C4-2B (cell line): Measurements from ENCODE around the gene ATP6V1B1.

ENCODE experiments used
- H3K27ac ChIP-seq: fragments of 450-650 bp; 2 replicates; pipeline ENCODE4 v1.5.1; 2017
- CTCF ChIP-seq: fragments of 450-650 bp; conservative IDR thresholded peaks from 2 replicates; pipeline ENCODE4 v1.5.1; 2017; ENCODE audit warnings: mild to moderate bottlenecking
- ZFX ChIP-seq: fragments of 450-650 bp; IDR thresholded peaks from 2 replicates; pipeline ENCODE4 v1.6.1; 2017

Gene ATP6V1B1

GRCh38 chr2:70984576-70985282, 49.0 kb downstream of the ATP6V1B1 start:
- TF ChIP-seq CTCF (peak; percentile 23), ZFX (no peak)
- H3K27ac ChIP-seq: no peak overlapping the region

- H3K27ac ChIP-seq: no peak overlapping the region
- TF ChIP-seq CTCF (no peak), ZFX (no peak)
These were observed 49.6 kb downstream of the ATP6V1B1 start for GRCh38 chr2:70985283-70985688.

- no peak for TF ChIP-seq CTCF
- no peak for TF ChIP-seq ZFX
These were observed 50.3 kb downstream of the ATP6V1B1 start for GRCh38 chr2:70985956-70986355.

GRCh38 chr2:70986499-70987189, 50.9 kb downstream of the ATP6V1B1 start:
- no peak overlapping the region for H3K27ac ChIP-seq
- TF ChIP-seq ZFX: no peak
- no peak for TF ChIP-seq CTCF

More at GRCh38 chr2:70985956-70986355, 50.3 kb downstream of the ATP6V1B1 start:
- no peak overlapping the region for H3K27ac ChIP-seq

GRCh38 chr2:70987386-70987785, 51.7 kb downstream of the ATP6V1B1 start:
- no peak overlapping the region for H3K27ac ChIP-seq
- TF ChIP-seq CTCF (no peak), ZFX (no peak)

GRCh38 chr2:70988151-70988550, 52.5 kb downstream of the ATP6V1B1 start:
- TF ChIP-seq CTCF: no peak
- TF ChIP-seq ZFX: no peak
- H3K27ac ChIP-seq: no peak overlapping the region
